Measurements from ENCODE around the gene PFAS. TPM values are rescaled to one million over a fixed set of nuclear protein-coding genes. Genes with fewer than 3 reads are reported as not detected.

Gene PFAS
- total RNA-seq, 1 experiment from 2014 or later: 80.6 TPM

DNA sequence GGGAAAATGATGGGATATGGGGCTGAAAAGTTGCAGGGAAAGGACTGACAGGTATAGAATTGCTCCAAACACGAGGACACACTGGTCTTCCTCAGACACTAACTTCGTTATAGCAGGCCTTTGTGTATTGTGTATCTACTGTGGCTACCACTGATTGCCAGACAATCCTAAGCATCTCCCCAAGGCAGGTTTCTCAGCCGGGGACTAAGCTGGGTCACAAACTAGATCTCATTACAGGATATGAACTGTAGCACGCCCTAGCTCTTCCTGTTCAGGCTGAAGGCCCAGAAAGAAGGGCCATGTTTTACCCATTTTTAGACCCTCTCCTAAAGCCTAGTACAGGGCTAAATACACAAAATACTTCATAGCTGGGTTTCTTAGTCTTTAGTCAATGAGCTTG lies 34.3 kb downstream of the PFAS start:
- Histone ChIP-seq H3K27ac (ENCODE audit: low read depth, low read length) (no peak overlapping the region), H4K20me1 (ENCODE audit: insufficient read depth) (no peaks in the 10 kb centered on the region), H2AFZ (ENCODE audit: low read depth, low read length, poor library complexity, severe bottlenecking) (no peak overlapping the region), H3K9ac (ENCODE audit: low read length) (no peak overlapping the region), H3K4me1 (ENCODE audit: control insufficient read depth in 1 of 2, insufficient read depth in 2 of 2, low read length in 2 of 2) (peaks cover 8 to 15% of the 10 kb centered on the region in 2 experiments), H3K4me3 (replicated peaks in 1 of 2; ENCODE audit: low read depth in 1 of 2, low read length in 2 of 2) (no peak overlapping the region), H3K27me3 (ENCODE audit: insufficient read depth, low read length) (no peaks in the 10 kb centered on the region), H3K9me2 (ENCODE audit: insufficient read depth) (no peaks in the 10 kb centered on the region), H3K9me3 (ENCODE audit: control insufficient read depth in 1 of 2, insufficient read depth in 1 of 2, low read depth in 1 of 2, low read length in 2 of 2) (no peaks in the 10 kb centered on the region), H3K36me3 (ENCODE audit: control insufficient read depth in 1 of 2, insufficient read depth in 2 of 2, low read length in 2 of 2) (no peaks in the 10 kb centered on the region), H3K4me2 (ENCODE audit: low read length) (no peak overlapping the region), H3K79me2 (ENCODE audit: insufficient read depth, low read length) (no peaks in the 10 kb centered on the region)
- ATAC-seq: no peak
- no TSS peak for BruUV-seq (replicated peaks)
- CTCF ChIA-PET: no interaction called here
- DNase-seq (ENCODE audit: low read depth, low spot score): no peak
- RAD21 ChIA-PET (ENCODE audit: low non-redundant PET in 1 of 2, low total read pairs in 2 of 2, uncharacterized antibody in 2 of 2, unreplicated experiment in 2 of 2): no interaction called here
- intact Hi-C loops (cut with micrococcal nuclease): no loop called here
- POLR2A ChIA-PET: interaction anchor here (2.2 kb wide), 1 partner anchor 12 kb away, joined by 9 read pairs; the partner anchor contains the start of gene SLC25A35
- TF ChIP-seq EZH2 (IDR thresholded peaks at IDR 0.05) (no peak), ZFX (IDR thresholded peaks at IDR 0.05) (no peak), EZH2phosphoT487 (IDR thresholded peaks at IDR 0.05; ENCODE audit: borderline replicate concordance) (no peak), EGR1 (IDR thresholded peaks at IDR 0.05; ENCODE audit: low read depth) (no peak), TCF7L2 (IDR thresholded peaks at IDR 0.05; ENCODE audit: borderline replicate concordance, extremely low read depth, insufficient read depth, insufficient read length) (no peak), RAD21 (IDR thresholded peaks at IDR 0.05; ENCODE audit: low read depth) (no peak), POLR2A (IDR thresholded peaks at IDR 0.05; ENCODE audit: borderline replicate concordance, extremely low read depth, insufficient read depth, insufficient read length) (no peak), CBX3 (IDR thresholded peaks at IDR 0.05; ENCODE audit: low read depth) (no peak)
- TF ChIP-seq, protein P1, sequence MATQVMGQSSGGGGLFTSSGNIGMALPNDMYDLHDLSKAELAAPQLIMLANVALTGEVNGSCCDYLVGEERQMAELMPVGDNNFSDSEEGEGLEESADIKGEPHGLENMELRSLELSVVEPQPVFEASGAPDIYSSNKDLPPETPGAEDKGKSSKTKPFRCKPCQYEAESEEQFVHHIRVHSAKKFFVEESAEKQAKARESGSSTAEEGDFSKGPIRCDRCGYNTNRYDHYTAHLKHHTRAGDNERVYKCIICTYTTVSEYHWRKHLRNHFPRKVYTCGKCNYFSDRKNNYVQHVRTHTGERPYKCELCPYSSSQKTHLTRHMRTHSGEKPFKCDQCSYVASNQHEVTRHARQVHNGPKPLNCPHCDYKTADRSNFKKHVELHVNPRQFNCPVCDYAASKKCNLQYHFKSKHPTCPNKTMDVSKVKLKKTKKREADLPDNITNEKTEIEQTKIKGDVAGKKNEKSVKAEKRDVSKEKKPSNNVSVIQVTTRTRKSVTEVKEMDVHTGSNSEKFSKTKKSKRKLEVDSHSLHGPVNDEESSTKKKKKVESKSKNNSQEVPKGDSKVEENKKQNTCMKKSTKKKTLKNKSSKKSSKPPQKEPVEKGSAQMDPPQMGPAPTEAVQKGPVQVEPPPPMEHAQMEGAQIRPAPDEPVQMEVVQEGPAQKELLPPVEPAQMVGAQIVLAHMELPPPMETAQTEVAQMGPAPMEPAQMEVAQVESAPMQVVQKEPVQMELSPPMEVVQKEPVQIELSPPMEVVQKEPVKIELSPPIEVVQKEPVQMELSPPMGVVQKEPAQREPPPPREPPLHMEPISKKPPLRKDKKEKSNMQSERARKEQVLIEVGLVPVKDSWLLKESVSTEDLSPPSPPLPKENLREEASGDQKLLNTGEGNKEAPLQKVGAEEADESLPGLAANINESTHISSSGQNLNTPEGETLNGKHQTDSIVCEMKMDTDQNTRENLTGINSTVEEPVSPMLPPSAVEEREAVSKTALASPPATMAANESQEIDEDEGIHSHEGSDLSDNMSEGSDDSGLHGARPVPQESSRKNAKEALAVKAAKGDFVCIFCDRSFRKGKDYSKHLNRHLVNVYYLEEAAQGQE (IDR thresholded peaks at IDR 0.05; ENCODE audit: low read depth): no peak
- TF ChIP-seq, protein P2, sequence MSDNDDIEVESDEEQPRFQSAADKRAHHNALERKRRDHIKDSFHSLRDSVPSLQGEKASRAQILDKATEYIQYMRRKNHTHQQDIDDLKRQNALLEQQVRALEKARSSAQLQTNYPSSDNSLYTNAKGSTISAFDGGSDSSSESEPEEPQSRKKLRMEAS (IDR thresholded peaks at IDR 0.05): no peak

Measured in HCT116 (cell line).